Superior temporal gyrus (tissue), 1 donor: ENCODE data around the gene ZNF599.
"Not testable (repeated sequence)": the region's sequence is repeated elsewhere in the genome, so short reads cannot be mapped to it uniquely, and the experiment has no call there.

Experiments used
- DNase-seq: peaks from one replicate; pipeline ENCODE4 v3.0.0-alpha.2; 2016; ENCODE audit errors: extremely low spot score

Gene ZNF599

DNA sequence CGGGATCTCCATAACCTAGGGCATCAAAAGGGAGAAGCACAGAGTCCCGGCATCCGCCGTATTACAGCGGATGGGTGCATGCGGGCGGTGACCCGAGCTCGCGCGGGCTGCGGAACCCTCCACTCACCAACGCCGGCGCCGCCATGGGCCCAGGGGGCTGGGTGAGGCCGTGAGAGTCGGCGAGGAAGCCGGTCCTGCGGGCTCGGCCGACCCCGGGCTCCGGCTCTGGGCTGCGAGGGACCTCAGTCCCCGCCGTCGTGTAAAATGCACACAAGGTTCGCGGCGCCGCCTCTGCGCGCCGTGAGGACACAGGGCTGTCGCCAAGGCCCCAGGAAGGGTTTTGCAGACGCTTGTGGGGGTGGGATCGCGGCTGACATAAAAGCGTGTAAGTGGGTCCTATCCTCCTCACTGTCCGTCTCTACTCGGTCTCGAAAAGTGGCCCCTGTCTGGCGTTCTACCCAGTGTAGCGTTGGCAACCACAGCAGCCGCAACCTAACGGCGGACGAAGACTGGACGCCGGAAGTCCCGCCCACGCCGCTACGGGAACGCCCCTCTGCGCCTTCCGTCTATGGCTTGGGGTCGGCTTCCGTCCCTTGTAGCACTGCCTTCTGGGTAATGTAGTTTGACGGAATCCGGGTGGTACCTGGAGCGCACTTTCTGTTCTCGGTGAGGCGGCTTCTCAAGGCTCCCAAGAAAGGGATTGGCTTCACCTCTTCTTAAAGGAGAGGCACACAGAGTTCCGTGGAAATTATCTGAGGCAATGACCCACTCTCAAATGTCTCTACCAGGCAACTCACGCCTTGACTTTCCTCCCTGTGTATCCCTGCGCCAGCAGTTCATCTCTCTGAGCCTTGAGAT lies at the start of gene ZNF599:
ZNF599 (minus strand) TSS at position 519 of the 858 bp plus-strand sequence; CDS start at position 145, 374 bp downstream.
- DNase-seq: peak; percentile 95

DNA sequence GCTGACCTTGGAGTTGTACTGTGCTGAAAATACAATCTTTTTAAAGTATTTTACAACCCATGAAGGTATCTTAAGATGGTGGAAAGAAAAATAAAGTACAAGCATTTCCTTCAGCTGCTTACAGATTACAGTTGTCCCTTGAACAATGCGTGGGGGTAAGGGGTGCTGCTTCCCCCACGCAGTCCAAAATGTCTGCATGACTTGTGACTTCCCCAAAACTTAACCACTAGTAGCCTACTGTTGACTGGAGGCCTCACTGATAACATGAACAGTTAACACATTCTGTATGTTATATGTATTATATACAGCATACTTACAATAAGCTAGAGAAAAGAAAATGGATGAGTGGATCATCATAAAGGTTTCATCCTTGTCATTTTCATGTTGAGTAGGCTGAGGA lies 45.3 kb upstream of the ZNF599 start:
- DNase-seq: no peak

DNA sequence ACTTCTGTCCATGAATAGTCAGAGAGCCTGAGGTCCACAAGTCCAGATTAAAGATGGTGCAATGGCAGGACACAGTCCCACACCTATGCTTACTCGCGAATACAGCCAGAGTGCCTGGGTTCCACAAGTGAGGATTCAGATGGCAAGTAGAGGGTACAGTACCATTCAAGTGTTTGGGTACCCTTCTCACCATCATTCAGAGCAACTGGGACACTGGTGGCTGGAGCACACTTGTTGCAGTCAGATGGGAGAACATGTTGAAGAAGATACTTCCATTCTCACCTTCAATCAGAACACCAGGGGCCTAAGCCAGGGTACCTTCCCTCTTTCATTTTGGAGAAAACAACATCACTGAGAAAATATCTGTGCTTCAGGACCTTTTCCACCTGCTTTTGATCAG lies 43.7 kb upstream of the ZNF599 start:
- DNase-seq: no peak

DNA sequence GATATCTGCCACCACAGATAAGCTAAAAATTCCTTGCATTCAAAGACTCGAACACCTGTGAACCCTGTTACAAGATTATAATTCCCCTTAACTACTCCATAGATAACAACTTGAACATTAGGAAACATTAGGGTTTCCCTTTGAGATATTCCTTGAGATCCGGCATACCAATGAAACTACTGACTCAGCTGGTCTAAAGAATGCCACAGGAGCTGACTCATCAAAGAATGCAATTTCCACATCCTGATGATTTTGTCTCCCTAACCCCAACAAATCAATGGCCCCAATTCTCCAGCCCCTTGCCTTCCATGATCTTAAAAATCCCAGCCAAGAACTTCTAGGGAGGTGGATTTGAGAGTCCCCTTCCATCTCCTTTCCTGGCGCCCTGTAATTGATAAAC lies 35.6 kb upstream of the ZNF599 start:
- DNase-seq: no peak

DNA sequence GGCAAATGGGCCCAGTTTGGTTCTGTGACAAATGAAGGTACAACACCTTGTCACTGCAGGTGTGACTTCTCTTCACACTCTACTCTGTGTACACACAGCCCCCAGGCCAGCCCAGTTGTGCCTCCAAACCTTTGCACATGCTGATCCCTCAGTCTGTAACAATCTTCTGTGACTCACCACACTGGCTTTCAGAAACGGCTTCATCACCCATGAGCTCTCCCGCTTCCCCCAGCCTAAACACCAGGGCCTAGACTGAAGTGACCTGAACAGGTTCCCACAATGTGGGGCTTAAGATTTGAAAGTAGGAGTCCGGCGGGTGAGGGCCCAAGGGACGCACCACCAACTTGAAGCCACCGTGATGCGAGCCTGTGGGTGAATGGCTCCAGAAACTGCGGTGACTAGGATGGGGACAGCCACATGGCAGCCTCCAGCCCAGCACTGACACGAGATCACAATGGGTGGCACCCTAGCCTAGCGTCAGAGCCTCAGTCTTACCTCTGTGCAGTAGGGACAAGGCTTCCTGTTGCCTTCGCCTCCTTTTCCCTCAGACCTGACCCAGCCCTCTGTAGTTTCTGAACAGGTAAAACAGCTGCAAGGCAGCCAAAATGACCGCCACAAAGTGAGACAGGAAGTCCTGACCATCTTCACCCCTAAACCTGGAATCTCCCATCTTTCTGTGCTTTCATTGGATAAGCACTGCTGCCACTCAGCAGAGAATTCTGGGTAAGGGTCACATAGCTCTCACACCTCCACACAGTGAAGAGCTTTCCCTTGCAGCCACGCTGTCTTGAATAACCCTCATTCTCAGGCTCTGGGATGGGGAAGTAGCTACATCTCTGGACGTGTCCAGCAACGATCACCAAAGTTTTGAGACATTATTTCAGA lies 34.2 kb upstream of the ZNF599 start:
- DNase-seq: no peak

DNA sequence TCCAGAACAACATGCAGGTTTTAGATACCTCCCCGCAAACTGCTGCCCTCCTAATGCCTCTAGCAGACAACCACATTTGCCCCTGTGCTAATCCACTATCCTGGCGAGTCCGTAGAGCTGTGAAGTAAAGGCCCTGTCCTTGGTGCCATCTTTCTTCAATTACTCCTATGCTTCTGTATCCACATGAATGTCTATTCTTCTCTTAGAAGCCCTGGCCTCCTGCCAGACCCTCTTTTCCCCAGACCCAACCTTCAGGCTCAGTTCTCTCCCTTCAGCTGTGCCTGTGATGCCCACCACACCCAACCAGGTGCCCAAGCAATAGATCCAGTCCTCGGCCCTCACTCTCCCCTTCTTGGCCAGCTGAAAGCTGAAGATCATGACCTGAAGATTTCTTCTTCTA lies 31.1 kb upstream of the ZNF599 start:
- no peak for DNase-seq

DNA sequence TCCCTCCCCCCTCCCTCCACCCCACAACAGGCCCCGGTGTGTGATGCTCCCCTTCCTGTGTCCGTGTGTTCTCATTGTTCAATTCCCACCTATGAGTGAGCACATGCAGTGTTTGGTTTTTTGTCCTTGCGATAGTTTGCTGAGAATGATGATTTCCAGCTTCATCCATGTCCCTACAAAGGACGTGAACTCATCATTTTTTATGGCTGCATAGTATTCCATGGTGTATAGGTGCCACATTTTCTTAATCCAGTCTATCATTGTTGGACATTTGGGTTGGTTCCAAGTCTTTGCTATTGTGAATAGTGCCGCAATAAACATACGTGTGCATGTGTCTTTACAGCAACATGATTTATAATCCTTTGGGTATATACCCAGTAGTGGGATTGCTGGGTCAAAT lies 23.9 kb upstream of the ZNF599 start:
- DNase-seq: not testable (repeated sequence)

DNA sequence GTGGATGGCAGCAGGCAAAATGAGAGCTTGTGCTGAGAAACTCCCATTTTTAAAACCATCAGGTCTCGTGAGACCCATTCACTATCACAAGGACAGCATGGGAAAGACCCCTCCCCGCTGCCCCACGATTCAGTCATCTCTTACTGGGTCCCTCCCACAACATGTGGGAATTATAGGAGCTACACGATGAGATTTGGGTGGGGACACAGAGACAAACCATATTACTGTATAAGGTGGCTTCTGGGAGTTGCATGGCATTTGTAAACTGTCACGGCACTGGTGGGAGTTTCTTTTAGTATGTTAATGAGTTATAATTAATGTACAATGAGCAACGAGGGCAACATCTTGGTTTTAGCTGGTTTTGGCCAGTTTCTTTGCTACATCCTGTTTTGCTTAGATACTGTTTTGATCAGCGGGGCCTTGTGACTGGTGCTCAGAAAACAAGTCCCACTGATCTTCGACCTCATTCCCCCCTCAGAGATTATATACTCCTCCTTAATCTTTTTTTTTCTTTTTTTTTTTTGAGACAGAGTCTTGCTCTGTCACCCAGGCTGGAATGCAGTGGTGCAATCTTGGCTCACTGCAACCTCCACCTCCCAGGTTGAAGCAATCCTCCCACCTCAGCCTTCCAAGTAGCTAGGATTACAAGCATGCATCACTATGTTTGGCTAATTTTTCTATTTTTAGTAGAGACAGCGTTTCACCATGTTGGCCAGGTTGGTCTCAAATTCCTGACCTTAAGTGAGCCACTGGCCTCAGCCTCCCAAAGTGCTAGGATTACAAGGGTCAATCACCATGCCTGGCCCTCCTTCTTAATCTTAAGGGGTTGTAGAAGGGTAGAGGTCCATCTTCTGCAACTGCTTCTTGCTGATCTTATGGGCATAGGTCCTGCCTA lies 21.3 kb upstream of the ZNF599 start:
- DNase-seq: no peak

DNA sequence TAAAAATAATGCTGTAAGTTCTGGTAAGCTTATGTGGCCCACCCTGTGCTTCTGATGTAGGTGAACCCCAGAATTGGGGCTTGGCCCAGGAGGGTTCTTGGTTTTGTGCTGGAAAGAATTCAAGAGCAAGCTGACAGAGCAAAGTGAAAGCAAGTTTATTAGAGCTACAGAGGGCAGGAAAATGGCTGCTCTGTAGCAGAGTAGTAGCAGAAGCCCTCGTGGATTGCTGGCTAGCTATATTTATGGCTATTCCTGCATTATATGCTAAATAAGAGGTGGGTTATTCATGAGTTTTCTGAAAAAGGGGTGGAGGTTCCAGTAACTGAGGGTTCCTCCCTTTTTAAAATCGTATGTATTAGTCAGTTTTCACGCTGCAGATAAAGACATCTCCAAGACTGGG lies 20.6 kb upstream of the ZNF599 start:
- DNase-seq: no peak

DNA sequence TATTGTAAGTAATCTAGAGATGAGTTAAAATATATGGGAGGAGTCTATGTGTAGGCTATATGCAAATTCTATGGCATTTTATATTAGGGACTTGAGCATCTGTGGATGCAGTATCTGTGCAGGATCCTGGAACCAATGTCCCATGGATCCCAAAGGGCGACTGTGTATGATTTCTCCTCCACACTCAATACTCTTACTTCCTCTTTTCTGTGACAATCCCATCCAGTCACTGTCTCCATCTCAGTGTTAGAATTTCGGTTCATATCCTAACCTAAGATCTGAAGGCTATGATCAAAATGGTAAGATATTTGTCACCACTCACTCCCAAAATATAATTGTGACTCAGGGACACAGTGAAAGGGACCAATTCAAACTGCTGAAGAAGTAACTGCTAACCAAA lies 15.1 kb upstream of the ZNF599 start:
- no peak for DNase-seq

DNA sequence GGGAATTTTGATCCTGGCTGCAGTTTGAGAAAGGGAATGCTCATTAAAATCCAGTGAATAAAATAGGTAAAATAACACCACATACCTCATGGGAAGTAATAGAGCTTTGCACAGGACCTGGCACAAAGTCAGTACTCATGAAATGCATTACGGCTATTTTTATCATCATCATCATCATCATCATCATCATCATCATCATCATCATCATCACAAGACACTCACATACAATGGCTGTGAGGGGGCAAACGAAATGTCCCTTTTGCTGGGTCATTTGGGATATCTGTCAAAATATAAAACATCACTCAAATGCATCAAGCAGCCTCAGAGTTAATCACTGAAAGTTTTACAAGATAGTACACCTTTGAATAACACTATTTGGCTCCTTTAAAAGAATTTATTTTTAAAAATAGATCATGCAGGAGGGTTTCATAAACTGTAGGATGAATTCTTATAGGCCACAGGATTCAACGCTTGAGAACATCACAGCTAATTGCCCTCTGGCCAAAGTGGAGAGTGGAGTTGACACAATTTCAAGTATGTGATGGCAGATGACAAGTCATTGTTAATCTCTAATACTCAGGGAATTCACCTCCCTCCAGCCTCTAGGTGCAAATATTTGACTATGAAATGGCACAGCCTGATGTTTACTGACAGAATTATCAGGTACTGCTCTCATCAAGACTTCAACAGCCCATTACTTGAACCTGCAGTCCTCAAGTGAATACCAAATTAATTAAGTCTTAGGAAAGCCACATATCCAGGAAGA lies 14.2 kb upstream of the ZNF599 start:
- no peak for DNase-seq

DNA sequence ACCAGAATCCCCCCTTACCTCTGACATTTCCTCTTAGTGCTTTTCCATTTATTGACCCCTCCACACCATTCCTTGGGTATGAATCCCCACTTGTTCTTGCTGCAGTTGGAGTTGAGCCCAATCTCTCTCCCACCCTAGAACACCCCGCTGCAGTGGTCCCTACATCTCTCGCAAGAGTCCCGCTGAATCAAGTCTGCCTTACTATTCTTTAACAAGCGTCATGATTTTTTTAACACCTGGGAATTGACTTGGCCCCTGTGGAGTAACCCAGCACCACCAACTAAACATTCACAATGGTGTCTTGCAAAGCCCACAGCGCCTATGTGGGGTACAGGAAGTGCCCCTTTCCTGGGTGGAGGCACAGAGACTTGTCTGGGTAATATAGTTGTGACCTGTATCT lies 13.2 kb upstream of the ZNF599 start:
- DNase-seq: no peak

DNA sequence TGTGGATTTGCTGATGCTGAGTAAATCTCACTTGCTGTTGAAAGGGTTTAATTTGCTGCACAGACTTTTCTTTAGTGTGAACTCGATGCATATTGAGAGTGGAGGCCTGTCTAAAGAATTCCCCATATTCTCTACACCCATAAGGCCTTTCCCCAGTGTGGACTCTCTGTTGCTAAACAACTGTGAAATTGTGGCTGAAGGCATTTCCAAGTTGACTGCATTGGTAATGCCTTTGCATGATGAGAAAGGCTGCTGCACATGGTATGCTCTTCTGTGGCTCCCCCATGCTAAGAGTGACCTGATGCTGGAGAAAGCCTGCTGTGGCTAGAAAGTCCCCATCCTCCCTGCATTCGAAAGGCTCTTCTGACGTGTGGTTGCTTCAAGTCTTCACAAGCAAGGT lies 6.6 kb upstream of the ZNF599 start:
- DNase-seq: no peak

DNA sequence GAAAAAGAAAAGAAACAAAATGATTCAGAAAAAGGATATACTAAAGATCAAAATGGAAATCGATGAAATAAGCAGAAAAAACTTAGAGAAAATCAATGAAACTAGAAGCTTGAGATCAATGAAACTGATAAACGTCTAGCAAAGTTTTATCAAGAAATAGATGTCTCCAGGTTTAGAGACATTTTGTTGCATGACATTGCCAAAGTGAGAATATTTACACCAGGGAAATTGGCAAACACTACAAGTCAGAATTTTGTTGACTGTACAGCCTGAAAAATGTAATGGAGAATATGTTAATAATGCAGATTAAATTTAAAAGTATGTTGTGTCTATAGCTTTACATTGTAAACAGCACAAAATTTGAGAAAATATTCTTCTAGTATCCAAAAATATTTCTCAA lies 5.3 kb upstream of the ZNF599 start:
- no peak for DNase-seq

DNA sequence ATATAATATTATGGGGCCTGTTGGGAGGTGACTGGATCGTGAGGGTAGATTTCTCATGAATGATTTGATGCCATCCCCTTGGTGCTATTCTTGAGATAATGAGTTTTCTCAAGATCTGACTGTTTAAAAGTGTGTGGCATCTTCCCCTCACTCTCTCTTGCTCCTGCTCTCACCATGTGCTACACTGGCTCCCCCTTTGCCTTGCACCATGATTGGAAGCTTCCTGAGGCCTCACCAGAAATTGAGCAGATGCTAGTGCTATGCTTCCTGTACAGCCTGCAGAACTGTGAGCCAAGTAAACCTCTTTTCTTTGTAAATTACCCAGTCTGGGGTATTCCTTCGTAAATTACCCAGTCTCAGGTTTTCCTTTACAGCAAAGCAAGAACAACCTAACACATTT lies 1.8 kb upstream of the ZNF599 start:
- DNase-seq: no peak

DNA sequence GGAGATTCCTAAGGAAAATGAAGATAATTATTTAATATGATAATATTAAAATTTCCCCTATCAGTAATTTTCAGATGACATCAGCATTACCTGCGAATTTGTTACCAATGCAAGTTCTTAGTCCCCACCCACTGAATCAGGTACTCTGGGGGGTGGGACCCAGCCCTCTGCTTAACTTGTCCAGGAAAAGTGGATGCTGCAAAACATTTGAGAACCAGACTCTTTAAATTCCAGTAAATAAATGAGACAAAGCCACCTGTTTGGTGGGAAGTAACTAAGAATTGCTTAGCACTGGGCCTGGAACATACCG lies 495 bp upstream of the ZNF599 start:
- DNase-seq: no peak

DNA sequence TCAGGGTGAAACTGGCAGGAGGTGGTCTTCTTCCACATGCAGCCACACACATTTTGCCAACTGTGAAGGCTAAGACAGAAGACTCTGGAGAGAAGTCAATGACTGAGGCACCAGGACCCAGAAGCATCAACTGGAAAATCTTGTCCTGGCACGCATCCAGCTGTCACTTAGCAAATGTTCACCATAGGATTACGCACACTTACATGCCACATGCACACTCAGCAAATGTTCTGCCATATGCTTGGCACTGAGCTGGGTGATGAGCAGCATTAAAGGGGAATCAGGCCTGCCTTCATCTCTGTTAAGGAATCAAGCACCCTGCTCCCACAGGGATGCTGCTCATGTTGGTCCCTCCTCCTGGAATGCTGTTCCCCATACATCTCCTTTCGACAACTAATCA lies 5.1 kb downstream of the ZNF599 start:
- no peak for DNase-seq

DNA sequence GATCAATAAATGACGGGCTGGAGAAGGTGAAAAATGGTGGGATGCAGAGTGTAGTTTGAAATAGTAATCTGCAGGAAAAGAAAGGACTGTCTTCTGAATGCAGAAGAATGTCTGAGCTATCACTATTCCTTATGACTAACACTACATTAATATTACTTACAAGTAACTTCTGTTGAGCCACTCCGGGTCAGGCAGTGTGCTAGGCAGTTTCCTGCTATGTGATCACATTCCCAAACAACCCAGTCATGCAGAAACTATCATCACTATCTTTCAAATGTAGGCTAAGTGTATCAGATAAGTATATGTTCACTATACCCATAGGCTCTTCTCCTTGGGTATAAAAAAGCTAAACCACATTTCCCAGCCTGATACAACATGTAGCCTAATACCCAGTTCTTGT lies 6.6 kb downstream of the ZNF599 start:
- no peak for DNase-seq

DNA sequence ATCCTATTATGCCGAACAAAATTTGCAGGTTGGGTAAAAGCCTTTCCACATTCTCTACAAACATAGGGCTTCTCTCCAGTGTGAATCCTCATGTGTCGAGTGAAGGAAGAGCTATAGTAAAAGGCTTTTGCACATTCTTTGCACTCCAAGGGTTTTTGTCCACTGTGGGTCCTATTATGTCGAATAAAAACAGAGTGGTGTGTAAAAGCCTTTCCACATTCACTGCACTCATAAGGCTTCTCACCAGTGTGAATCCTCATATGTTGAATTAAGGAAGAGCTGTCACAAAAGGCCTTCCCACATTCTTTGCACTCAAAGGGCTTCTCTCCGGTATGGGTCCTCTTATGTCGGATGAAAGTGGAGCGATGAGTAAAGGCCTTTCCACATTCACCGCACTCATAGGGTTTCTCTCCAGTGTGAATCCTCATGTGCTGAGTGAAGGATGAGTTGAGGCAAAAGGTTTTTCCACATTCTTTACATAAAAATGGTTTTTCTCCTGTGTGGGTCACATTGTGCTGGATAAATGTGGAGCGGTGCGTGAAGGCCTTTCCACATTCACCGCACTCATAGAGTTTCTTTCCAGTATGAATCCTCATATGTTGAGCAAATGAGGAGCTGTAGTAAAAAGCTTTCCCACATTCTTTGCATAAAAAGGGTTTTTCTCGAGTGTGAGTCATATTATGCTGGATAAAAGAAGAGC lies 13.6 kb downstream of the ZNF599 start:
- DNase-seq: no peak

DNA sequence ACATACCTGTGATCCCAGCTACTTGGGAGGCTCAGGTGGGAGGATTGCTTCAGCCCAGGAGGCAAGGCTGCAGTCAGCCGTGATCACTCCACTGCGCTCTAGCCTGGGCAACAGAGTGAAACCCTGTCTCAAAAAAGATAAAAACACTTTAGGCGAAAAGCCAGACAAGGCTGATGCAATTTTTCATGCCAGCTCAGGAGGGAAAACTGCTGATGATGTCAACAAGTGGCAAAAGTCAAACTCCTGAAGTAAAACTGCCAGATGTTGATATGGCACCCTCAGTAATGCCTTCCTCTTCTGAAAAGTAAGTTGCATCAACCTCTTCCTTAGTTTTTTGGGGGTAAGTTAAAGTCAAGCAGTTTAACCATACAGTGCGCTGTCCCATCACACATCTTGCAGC lies 15.6 kb downstream of the ZNF599 start:
- no peak for DNase-seq
